ENCODE results near the gene C1QL2.

C1QL2 gene

DNA sequence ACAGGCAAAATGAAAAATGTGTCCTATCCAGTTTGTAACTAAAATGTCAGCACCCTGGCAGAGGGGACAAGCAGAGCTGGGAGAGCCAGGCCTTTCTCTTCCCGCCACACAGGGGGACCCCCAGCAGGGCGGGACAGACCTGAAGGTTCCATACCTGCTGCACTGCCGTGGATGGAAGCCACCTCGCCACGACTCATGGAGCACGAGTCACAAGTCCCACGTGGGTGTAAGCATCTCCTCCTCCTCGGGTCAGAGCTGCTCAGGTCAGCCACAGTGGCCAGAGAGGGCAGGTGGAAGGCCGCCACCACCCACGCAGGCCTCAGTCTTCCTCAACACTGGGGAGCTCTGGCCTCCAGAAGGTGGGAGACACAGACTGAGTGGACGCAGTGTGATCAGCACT, 21.0 kb downstream of the C1QL2 start:
- H3K4me3 ChIP-seq (ENCODE audit: low read depth, low read length): no peak overlapping the region
- TF ChIP-seq, protein P1, sequence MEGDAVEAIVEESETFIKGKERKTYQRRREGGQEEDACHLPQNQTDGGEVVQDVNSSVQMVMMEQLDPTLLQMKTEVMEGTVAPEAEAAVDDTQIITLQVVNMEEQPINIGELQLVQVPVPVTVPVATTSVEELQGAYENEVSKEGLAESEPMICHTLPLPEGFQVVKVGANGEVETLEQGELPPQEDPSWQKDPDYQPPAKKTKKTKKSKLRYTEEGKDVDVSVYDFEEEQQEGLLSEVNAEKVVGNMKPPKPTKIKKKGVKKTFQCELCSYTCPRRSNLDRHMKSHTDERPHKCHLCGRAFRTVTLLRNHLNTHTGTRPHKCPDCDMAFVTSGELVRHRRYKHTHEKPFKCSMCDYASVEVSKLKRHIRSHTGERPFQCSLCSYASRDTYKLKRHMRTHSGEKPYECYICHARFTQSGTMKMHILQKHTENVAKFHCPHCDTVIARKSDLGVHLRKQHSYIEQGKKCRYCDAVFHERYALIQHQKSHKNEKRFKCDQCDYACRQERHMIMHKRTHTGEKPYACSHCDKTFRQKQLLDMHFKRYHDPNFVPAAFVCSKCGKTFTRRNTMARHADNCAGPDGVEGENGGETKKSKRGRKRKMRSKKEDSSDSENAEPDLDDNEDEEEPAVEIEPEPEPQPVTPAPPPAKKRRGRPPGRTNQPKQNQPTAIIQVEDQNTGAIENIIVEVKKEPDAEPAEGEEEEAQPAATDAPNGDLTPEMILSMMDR (IDR thresholded peaks at IDR 0.05; ENCODE audit: low read depth, low read length): no peak

DNA sequence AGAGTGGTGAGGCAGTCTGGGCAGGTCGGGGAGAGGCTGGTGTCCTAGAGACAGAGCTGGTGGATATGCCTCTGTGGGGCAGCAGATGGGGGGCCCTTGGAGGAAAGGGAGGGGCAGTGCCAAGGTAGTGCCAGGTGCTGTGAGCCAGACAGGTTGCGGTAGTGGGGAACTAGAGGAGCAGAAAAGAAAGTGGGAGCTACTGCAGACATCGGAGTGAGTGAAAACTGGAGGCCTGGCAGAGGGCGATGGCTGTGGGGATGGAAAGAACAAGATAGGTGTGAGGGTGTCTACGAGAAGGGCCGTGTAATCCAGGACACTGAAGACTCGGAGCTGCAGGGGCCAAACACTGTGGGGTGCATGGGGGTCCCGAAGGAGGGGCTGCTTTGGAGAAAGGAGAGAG, 21.7 kb downstream of the C1QL2 start:
- TF ChIP-seq, protein P1 (IDR thresholded peaks at IDR 0.05; ENCODE audit: low read depth, low read length): no peak

DNA sequence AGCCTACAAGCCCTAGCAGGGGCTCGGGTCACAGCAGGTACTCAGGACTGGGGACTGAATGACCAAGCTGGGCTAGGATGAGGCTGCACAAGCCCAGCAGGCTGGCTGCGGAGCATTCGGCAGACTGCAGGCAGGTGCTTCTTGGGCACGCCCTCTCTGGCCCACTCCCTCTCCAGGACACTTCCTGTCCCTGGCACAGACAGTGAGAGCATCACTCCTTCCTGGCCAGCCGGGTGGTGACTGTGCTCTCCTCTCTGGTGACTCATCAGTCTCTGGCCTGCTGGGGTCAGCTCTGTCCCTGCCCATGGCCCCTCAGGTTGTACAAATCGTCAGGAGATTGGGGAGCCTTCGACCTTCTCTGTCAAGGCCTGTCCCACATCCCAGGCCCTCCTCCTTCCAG, 22.5 kb downstream of the C1QL2 start:
- TF ChIP-seq, protein P1 (IDR thresholded peaks at IDR 0.05; ENCODE audit: low read depth, low read length): no peak
- no peak overlapping the region for H3K4me3 ChIP-seq (ENCODE audit: low read depth, low read length)

More for the DNA sequence above, 21.7 kb downstream of the C1QL2 start:
- no peak overlapping the region for H3K4me3 ChIP-seq (ENCODE audit: low read depth, low read length)

DNA sequence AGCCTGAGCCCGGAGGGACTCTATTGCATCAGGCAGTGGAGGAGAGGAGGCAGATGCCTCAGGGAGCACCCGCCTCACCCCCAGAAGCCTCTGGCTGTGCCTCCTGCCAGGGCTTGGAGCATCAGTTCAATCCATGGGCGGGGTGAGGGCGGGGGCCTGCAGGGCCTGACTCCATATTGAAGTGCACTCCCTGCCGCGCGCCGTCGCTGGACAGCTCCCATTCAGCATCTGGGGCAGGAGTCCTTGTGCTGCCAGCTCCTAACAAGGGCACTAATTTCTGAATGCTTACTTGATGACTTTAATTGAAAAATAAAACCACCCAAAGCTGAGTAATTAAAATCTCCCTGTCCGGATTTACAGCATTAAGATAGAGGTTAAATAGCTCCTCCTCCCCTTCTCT, 23.8 kb downstream of the C1QL2 start:
- H3K4me3 ChIP-seq (ENCODE audit: low read depth, low read length): no peak overlapping the region
- TF ChIP-seq, protein P1 (IDR thresholded peaks at IDR 0.05; ENCODE audit: low read depth, low read length): no peak

DNA sequence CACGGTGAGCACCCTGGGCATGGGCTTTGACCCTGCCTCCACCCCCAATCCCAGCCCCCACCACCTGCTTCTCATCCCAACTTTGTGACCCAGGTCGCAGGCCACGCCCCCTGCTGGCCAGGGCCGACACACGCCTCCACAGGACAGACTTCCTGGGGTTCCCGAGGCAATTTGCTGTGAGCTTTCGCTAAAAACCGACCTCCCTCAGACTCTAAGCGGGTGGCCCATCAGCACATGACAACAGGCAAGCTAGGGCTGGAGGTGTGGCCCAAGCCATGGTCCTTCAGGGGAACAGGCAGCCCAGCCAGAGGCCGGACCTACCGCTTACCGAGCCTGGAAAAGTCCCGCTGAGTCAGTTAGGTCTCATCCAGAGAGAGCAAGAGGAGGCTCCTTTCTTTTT, 31.9 kb downstream of the C1QL2 start:
- TF ChIP-seq, protein P1 (IDR thresholded peaks at IDR 0.05; ENCODE audit: low read depth, low read length): peak; percentile 48
- H3K4me3 ChIP-seq (ENCODE audit: low read depth, low read length): no peak overlapping the region

DNA sequence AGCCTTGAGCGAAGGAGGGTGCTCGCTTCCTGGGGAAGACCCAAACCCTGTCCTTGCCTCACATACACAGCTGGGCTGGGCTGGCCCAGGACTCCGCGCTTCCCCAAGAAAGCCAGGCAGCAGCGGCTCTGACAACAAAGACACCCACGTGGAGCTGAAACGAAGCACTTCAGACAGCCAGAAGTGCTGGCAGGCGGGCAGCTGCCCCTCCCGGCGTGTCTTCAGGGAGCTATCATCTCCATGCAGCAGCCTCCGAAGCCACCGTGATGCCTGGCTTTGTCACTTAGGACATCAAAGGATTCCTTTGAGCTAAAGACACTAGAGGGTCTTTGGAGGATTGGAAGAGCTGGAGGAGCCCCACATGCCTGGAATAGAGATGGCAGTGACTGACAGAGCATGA, 35.2 kb downstream of the C1QL2 start:
- no peak overlapping the region for H3K4me3 ChIP-seq (ENCODE audit: low read depth, low read length)
- TF ChIP-seq, protein P1 (IDR thresholded peaks at IDR 0.05; ENCODE audit: low read depth, low read length): no peak

DNA sequence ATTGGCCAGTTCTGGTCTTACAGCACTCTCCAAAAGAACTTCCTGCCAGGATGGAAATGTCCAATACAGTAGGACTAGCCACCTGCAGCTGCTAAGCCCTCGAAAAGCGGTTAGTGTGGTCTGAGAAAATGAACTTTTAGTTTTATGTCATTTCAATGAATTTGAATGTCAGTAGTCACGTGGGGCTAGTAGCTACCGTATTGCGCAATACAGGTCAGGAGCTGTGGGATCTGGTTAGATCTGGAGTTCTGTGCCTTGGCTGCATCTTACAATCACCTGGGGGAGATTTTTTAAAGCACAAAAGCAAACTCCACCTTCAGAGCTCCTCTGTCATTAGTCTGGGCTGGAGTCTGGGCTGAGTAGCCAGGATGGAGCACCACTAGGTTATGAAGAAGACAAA, 35.9 kb downstream of the C1QL2 start:
- no peak overlapping the region for H3K4me3 ChIP-seq (ENCODE audit: low read depth, low read length)
- TF ChIP-seq, protein P1 (IDR thresholded peaks at IDR 0.05; ENCODE audit: low read depth, low read length): no peak
